Kidney (tissue), 14 donors: Measurements from ENCODE around the gene SAP25. TPM values are rescaled to one million over a fixed set of nuclear protein-coding genes. Genes with fewer than 3 reads are reported as not detected.
"Not testable (repeated sequence)": the region's sequence is repeated elsewhere in the genome, so short reads cannot be mapped to it uniquely, and the experiment has no call there.

Source experiments
- DNase-seq, 5 donors: peaks; one replicate each; pipeline ENCODE4 v3.0.0-alpha.2; 2013 to 2020
- FAIRE-seq: peaks from 2 replicates; lab custom pipeline; 2012; peaks lifted over from hg19 to GRCh38; lab: Jason Lieb, UNC
- H3K27ac ChIP-seq, 2 donors: one replicate each; pipeline ENCODE4 v1.7.0; 2013; ENCODE audit warnings: low read depth in 2 of 2, low read length in 2 of 2, inconsistent platforms in 1 of 2
- H3K27me3 ChIP-seq: one replicate; pipeline ENCODE4 v1.7.1; 2013; ENCODE audit warnings: low read length, inconsistent platforms; ENCODE audit not compliant: control insufficient read depth, insufficient read depth
- H3K36me3 ChIP-seq, 3 donors: one replicate each; pipeline versions ENCODE4 v1.7.0 to v1.7.1; 2013; ENCODE audit warnings: low read length in 3 of 3, control low read depth in 1 of 3, inconsistent platforms in 1 of 3; ENCODE audit not compliant: insufficient read depth in 3 of 3, control insufficient read depth in 2 of 3
- H3K4me1 ChIP-seq, 3 donors: one replicate each; pipeline versions ENCODE4 v1.7.0 to v1.7.1; 2013; ENCODE audit warnings: low read length in 3 of 3, inconsistent platforms in 1 of 3, low read depth in 1 of 3; ENCODE audit not compliant: control insufficient read depth in 2 of 3, insufficient read depth in 2 of 3
- H3K4me3 ChIP-seq, 3 donors: one replicate each; pipeline versions ENCODE4 v1.7.0 to v1.8.1; 2013; ENCODE audit warnings: low read length in 3 of 3, control low read depth in 1 of 3, inconsistent platforms in 1 of 3
- H3K9ac ChIP-seq, 3 donors: one replicate each; pipeline versions ENCODE4 v1.7.0 to v1.7.1; 2013; ENCODE audit warnings: low read length in 3 of 3, control low read depth in 1 of 3, inconsistent platforms in 1 of 3
- H3K9me3 ChIP-seq, 3 donors: one replicate each; pipeline versions ENCODE4 v1.7.0 to v1.7.1; 2013; ENCODE audit warnings: low read length in 3 of 3, control low read depth in 1 of 3, inconsistent platforms in 1 of 3; ENCODE audit not compliant: control insufficient read depth in 2 of 3, insufficient read depth in 1 of 3
- CTCF ChIP-seq: IDR thresholded peaks from 3 replicates; pipeline ENCODE4 v1.5.1; 2012; ENCODE audit warnings: mild to moderate bottlenecking, moderate library complexity, borderline replicate concordance; ENCODE audit not compliant: insufficient read depth; ENCODE audit errors: extremely low read depth
- intact Hi-C: fragments of 100-400 bp; cut with DNase I; formaldehyde crosslinking; loops from one replicate; pipeline ENCODE4 v1.11.1; 2022
- polyA plus RNA-seq: library from polyadenylated mRNA; stranded (reverse); fragments of 350-450 nt; fragmentation: Illumina TruSeq; extraction: RNeasy Lipid Tissue Mini Kit (QIAGEN cat#74804); gene quantifications from one replicate; pipeline ENCODE4 v1.2.3, GENCODE V29; 2014; ENCODE audit warnings: low read depth, low replicate concordance; ENCODE audit not compliant: insufficient read depth
- total RNA-seq: library from RNA; stranded (reverse); fragmentation: NEBNext Ultra II Directional; extraction: Animal tissue kit (Norgen Biotek cat#: 25700); gene quantifications from one replicate; pipeline ENCODE4 v1.2.1, GENCODE V29; 2021
- donor health status: control.
- donor health status: control.
- donor health status: control.
- donor health status: control.
- donor health status: control.
- donor health status: DM: yes; HTN: yes; CAD: no.
- donor health status: Normal renal cell carcinoma (clear cell type).

SAP25 gene
- total and polyA plus RNA-seq, 2 donors from 2014 or later = 5.7 to 9.8 TPM

DNA sequence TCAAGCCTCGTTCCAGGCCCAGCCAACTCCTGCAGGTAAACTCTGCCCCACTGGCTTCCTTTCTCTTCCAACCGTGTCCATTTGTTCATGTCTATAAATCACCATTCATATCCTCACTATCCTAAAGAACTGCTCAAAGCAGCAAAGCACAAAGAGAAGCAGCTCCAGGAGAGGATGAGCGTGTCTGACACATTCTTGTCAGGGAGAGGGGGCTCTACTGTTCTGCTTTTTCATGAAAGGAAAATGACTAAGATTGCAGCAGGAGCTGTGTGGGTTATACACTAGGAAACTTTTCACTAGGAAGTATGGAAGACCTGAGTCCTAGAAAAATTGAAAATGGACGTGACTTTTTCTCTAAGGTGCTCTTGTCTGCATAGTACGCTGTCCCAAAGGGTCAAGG is 18.0 kb downstream of the SAP25 start:
- H3K36me3 ChIP-seq = peaks cover 0 to 28% (median 10%) of the 10 kb centered on the region in 3 donors
- H3K4me3 ChIP-seq = no peak overlapping the region
- no peak overlapping the region for H3K27ac ChIP-seq
- no peaks in the 10 kb centered on the region for H3K9me3 ChIP-seq
- no peak for TF ChIP-seq CTCF
- FAIRE-seq (no peak), DNase-seq (no peak)
- H3K9ac ChIP-seq = no peak overlapping the region
- intact Hi-C loops = no loop called here
- H3K4me1 ChIP-seq = no peaks in the 10 kb centered on the region
- no peaks in the 10 kb centered on the region for H3K27me3 ChIP-seq

DNA sequence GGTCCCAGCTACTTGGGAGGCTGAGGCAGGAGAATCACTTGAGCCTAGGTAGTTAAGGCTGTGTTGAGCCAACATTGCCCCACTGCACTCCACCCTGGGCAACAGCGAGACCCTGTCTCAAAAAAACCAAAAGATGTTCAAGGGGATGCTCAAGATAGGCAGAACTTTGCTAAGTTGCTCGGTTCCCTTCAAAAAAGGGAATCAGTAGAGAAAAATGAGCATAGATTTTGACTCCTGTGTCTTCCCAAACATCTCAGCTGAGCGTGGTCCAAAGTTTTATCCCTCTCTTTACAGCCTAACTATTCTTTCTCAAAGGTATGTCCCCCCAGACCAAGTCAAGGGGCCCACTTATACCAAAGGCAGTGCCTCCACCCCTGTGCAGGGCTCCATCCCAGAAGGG is 20.7 kb downstream of the SAP25 start:
- Histone ChIP-seq H3K27me3 (no peaks in the 10 kb centered on the region), H3K36me3 (peaks cover 0 to 33% (median 10%) of the 10 kb centered on the region in 3 donors), H3K9me3 (no peaks in the 10 kb centered on the region), H3K9ac (no peak overlapping the region), H3K27ac (no peak overlapping the region), H3K4me1 (peaks cover 0 to 4% (median 4%) of the 10 kb centered on the region in 3 donors), H3K4me3 (no peak overlapping the region)
- no peak for FAIRE-seq
- DNase-seq = no peak
- no peak for TF ChIP-seq CTCF
- intact Hi-C loops = no loop called here

GRCh38 chr7:100552532-100552931 is 21.2 kb downstream of the SAP25 start:
- Histone ChIP-seq H3K9me3 (no peaks in the 10 kb centered on the region), H3K4me3 (no peak overlapping the region), H3K4me1 (peaks cover 0 to 9% (median 9%) of the 10 kb centered on the region in 3 donors), H3K9ac (no peak overlapping the region), H3K36me3 (peaks cover 0 to 33% (median 10%) of the 10 kb centered on the region in 3 donors), H3K27ac (no peak overlapping the region), H3K27me3 (no peaks in the 10 kb centered on the region)
- TF ChIP-seq CTCF = no peak
- FAIRE-seq (no peak), DNase-seq (no peak)
- intact Hi-C loops = no loop called here

DNA sequence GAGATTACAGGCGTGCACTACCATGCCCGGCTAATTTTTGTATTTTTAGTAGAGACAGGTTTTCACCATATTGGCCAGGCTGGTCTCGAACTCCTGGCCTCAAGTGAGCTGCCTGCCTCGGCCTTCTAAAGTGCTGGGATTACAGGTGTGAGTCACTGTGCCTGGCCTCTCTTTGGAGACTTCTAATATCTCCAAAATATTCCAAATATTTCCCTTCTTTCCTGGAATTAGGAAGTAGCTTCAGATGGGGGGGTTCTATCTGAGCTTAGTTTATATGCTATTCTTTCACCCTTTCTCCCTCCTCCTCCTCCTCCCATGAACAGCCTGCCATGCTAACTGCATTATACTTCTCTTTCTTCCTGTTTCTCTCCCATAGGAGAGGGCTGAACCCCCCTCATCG is 25.3 kb downstream of the SAP25 start:
- DNase-seq, intact Hi-C loops, FAIRE-seq, H3K9ac ChIP-seq, H3K27me3 ChIP-seq, H3K4me3 ChIP-seq, H3K9me3 ChIP-seq: not testable (repeated sequence)
- peaks cover 7 to 40% (median 39%) of the 10 kb centered on the region in 3 donors for H3K4me1 ChIP-seq
- peaks cover 0 to 14% (median 4%) of the 10 kb centered on the region in 3 donors for H3K36me3 ChIP-seq
- peak overlapping the region; percentile 55 to 79 for H3K27ac ChIP-seq
